Aorta (tissue), 5 donors: Measurements from ENCODE around the gene GPATCH8. TPM values are rescaled to one million over a fixed set of nuclear protein-coding genes. Genes with fewer than 3 reads are reported as not detected.

ENCODE experiments used
- ATAC-seq: fragments of 200-7000 bp; cut with Tn5 transposase; one replicate; pipeline ENCODE4 v1.9.1; 2022; ENCODE audit warnings: moderate library complexity; ENCODE audit not compliant: low FRiP score
- DNase-seq, 2 donors: peaks; one replicate each; pipeline ENCODE4 v3.0.0-alpha.2; 2020
- H3K27ac ChIP-seq, 2 donors: one replicate each; pipeline ENCODE4 v1.5.1; 2013; ENCODE audit warnings: low read length in 2 of 2, mild to moderate bottlenecking in 2 of 2, moderate library complexity in 2 of 2, control low read depth in 1 of 2, inconsistent platforms in 1 of 2, low read depth in 1 of 2
- H3K27me3 ChIP-seq, 2 donors: one replicate each; pipeline ENCODE4 v1.6.1; 2013; ENCODE audit warnings: control low read depth in 1 of 2, low read length in 1 of 2, mild to moderate bottlenecking in 1 of 2, moderate library complexity in 1 of 2; ENCODE audit not compliant: insufficient read depth in 2 of 2, control insufficient read depth in 1 of 2
- H3K36me3 ChIP-seq, 2 donors: one replicate each; pipeline ENCODE4 v1.6.1; 2013; ENCODE audit warnings: control low read depth in 1 of 2, low read length in 1 of 2, mild to moderate bottlenecking in 1 of 2; ENCODE audit not compliant: insufficient read depth in 2 of 2, control insufficient read depth in 1 of 2
- H3K4me1 ChIP-seq, 2 donors: one replicate each; pipeline ENCODE4 v1.6.1; 2013; ENCODE audit warnings: low read length in 2 of 2, control low read depth in 1 of 2, mild to moderate bottlenecking in 1 of 2, moderate library complexity in 1 of 2; ENCODE audit not compliant: insufficient read depth in 2 of 2, control insufficient read depth in 1 of 2
- H3K4me3 ChIP-seq, 2 donors: one replicate each; pipeline ENCODE4 v1.5.1; 2013; ENCODE audit warnings: low read length in 2 of 2, control low read depth in 1 of 2, mild to moderate bottlenecking in 1 of 2
- H3K9me3 ChIP-seq: one replicate; pipeline ENCODE4 v1.6.1; 2013; ENCODE audit warnings: mild to moderate bottlenecking, low read length; ENCODE audit not compliant: control insufficient read depth
- WGBS, 2 donors: extraction: QIAGEN DNeasy Blood & Tissue Kit; methylation state at CpG; one replicate each; pipeline ENCODE4 v1.1.7; 2013; 5-methylcytosine and 5-hydroxymethylcytosine counted together
- intact Hi-C, 2 donors: fragments of 100-400 bp; cut with DNase I; formaldehyde crosslinking; loops; one replicate each; pipeline versions ENCODE4 v1.14.2 to v1.15.0; 2022
- polyA plus RNA-seq, 2 donors: library from polyadenylated mRNA; stranded (reverse); fragments of 200-250 nt; gene quantifications; one replicate each; pipeline ENCODE4 v1.2.3, GENCODE V29; 2013
- total RNA-seq, 2 donors: library from RNA; stranded (reverse); fragmentation: NEBNext Ultra II Directional; extraction: Animal tissue kit (Norgen Biotek cat#: 25700); gene quantifications; one replicate each; pipeline ENCODE4 v1.2.1, GENCODE V29; 2021
- donor health status: healthy with polysubstance abuse.
- donor health status: Bipolar disorder and iron deficiency.
- donor health status: DM: no; HTN: no; CAD: no.
- donor health status: DM: no; HTN: no; CAD: no.
- donor health status: DM: yes; HTN: yes; CAD: no.

The GPATCH8 gene
- total and polyA plus RNA-seq, 4 donors: 4.9 to 56.5 (median 27.3) TPM

- H3K4me3 ChIP-seq: no peak overlapping the region
- 82 to 87% methylated on average over 6 of the region's 6 CpGs for WGBS, 2 donors
- no peak for DNase-seq
- no peaks in the 10 kb centered on the region for H3K27me3 ChIP-seq
- no peaks in the 10 kb centered on the region for H3K9me3 ChIP-seq
- no peak overlapping the region for H3K27ac ChIP-seq
- no peak for ATAC-seq
- H3K4me1 ChIP-seq: peaks cover 0 to 2% of the 10 kb centered on the region in 2 donors
- no peaks in the 10 kb centered on the region for H3K36me3 ChIP-seq
- intact Hi-C loops: no loop called here
These were observed 52.1 kb downstream of the GPATCH8 start for GRCh38 chr17:44451016-44451627.

DNA sequence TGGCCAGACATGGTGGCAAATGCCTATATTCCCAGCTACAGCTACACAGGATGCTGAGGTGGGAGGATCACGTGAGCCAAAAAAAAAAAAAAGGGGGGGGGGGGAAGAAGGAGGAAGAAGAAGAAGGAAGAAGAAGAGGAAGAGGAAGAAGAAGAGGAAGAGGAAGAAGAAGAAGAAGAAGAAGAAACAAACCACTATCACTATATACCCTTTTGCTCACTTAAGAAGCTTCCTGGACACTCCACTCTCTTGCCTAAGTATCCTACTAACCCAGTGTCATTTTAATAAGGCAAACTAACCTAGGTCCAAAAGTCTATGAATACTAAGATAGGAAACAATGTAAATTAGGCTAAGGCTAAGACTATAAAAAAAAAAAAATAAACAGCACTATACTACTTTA is 54.8 kb downstream of the GPATCH8 start:
- H3K36me3 ChIP-seq: no peaks in the 10 kb centered on the region
- 75 to 80% methylated on average over 1 of the region's 1 CpG for WGBS, 2 donors

GRCh38 chr17:44444735-44445105 is 58.5 kb downstream of the GPATCH8 start:
- ATAC-seq (no peak), DNase-seq (no peak)
- Histone ChIP-seq H3K36me3 (no peaks in the 10 kb centered on the region), H3K4me3 (no peak overlapping the region), H3K27me3 (no peaks in the 10 kb centered on the region), H3K27ac (no peak overlapping the region), H3K9me3 (no peaks in the 10 kb centered on the region), H3K4me1 (peaks cover 0 to 2% of the 10 kb centered on the region in 2 donors)
- 96% methylated on average over 6 of the region's 6 CpGs for WGBS, 2 donors
- intact Hi-C loops: no loop called here

More for the DNA sequence above, 54.8 kb downstream of the GPATCH8 start:
- ATAC-seq (no peak), DNase-seq (no peak)
- Histone ChIP-seq H3K9me3 (no peaks in the 10 kb centered on the region), H3K27me3 (no peaks in the 10 kb centered on the region), H3K27ac (no peak overlapping the region), H3K4me1 (peaks cover 0 to 2% of the 10 kb centered on the region in 2 donors), H3K4me3 (no peak overlapping the region)
- intact Hi-C loops: no loop called here

DNA sequence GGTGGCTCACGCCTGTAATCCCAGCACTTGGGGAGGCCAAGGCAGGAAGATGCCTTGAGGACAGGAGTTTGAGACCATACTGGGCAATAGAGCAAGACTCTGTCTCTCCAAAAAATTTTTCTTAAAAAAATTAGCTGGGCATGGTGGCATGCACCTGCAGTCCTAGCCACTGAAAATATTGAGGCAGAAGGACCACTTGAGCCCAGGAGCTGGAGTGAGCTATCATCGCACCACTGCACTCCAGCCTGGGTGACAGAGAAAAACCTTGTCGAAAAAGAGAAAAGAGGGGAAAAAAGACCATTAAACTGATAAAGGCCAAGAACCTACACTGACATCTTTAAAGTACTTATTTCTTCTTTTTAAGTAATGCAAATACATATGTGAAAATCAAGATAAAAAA is 60.4 kb downstream of the GPATCH8 start:
- Histone ChIP-seq H3K27me3 (no peaks in the 10 kb centered on the region), H3K4me3 (no peak overlapping the region), H3K27ac (no peak overlapping the region), H3K36me3 (no peaks in the 10 kb centered on the region), H3K4me1 (peaks cover 0 to 2% of the 10 kb centered on the region in 2 donors), H3K9me3 (no peaks in the 10 kb centered on the region)
- whole genome bisulfite sequencing, 2 donors: 96 to 97% methylated on average over 3 of the region's 3 CpGs
- no peak for DNase-seq
- no peak for ATAC-seq
- intact Hi-C loops: no loop called here

DNA sequence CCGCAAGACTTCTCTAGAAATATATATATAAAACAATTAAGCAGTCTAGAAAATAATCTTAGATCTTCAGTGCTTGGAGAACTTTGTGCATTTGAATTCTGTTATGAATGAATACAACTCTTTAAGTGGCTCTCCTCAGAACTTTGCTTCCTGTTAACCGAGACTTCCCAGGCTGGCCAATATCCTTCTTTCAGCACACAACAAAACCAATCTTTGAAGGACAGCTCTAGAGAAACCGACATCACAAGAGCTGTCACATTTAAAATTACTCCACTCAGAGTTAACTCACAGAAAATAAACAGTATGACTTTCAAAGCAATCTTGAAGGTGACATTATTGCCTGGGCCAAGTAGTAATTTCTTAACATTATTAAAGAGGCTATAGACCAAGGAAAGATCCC is 64.0 kb downstream of the GPATCH8 start:
- no peaks in the 10 kb centered on the region for H3K9me3 ChIP-seq
- peaks cover 0 to 2% of the 10 kb centered on the region in 2 donors for H3K36me3 ChIP-seq
- peaks cover 0 to 2% of the 10 kb centered on the region in 2 donors for H3K4me1 ChIP-seq
- no peak for DNase-seq
- no peak for ATAC-seq
- intact Hi-C loops: no loop called here
- no peak overlapping the region for H3K4me3 ChIP-seq
- H3K27me3 ChIP-seq: no peaks in the 10 kb centered on the region
- H3K27ac ChIP-seq: no peak overlapping the region
- WGBS, 2 donors: 66 to 67% methylated on average over 3 of the region's 3 CpGs

DNA sequence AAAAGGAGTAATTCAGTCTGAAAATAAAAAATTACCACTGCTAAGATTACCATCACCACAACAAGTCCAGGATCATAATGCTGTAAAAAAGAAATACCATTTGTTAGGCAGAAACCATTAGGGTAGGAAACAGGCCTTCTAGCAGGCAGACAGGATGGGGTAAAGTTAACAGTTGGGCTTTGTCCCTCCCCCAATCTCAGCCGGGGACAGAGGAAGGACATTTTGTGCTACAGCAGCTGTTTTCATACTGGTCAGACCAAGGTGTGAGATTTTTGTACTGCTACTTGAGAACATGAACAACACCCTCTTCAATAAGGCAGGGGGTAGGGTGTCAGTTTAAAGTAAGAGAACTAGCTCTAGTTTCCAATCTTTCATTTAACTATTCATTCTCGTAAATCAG is 64.6 kb downstream of the GPATCH8 start:
- intact Hi-C loops: no loop called here
- H3K36me3 ChIP-seq: peaks cover 0 to 2% of the 10 kb centered on the region in 2 donors
- no peak for ATAC-seq
- DNase-seq: no peak
- H3K27ac ChIP-seq: no peak overlapping the region
- no peaks in the 10 kb centered on the region for H3K27me3 ChIP-seq
- H3K4me1 ChIP-seq: peaks cover 0 to 2% of the 10 kb centered on the region in 2 donors
- no peak overlapping the region for H3K4me3 ChIP-seq
- no peaks in the 10 kb centered on the region for H3K9me3 ChIP-seq
- 42 to 46% methylated on average over 2 of the region's 2 CpGs for WGBS, 2 donors

GRCh38 chr17:44436336-44436735 is 66.9 kb downstream of the GPATCH8 start:
- no peaks in the 10 kb centered on the region for H3K9me3 ChIP-seq
- ATAC-seq (no peak), DNase-seq (no peak)
- peaks cover 0 to 2% of the 10 kb centered on the region in 2 donors for H3K4me1 ChIP-seq
- no peak overlapping the region for H3K4me3 ChIP-seq
- no peak overlapping the region for H3K27ac ChIP-seq
- H3K27me3 ChIP-seq: no peaks in the 10 kb centered on the region
- 55 to 67% methylated on average over 2 of the region's 2 CpGs for WGBS, 2 donors
- intact Hi-C loops: no loop called here
- H3K36me3 ChIP-seq: peaks cover 0 to 2% of the 10 kb centered on the region in 2 donors

DNA sequence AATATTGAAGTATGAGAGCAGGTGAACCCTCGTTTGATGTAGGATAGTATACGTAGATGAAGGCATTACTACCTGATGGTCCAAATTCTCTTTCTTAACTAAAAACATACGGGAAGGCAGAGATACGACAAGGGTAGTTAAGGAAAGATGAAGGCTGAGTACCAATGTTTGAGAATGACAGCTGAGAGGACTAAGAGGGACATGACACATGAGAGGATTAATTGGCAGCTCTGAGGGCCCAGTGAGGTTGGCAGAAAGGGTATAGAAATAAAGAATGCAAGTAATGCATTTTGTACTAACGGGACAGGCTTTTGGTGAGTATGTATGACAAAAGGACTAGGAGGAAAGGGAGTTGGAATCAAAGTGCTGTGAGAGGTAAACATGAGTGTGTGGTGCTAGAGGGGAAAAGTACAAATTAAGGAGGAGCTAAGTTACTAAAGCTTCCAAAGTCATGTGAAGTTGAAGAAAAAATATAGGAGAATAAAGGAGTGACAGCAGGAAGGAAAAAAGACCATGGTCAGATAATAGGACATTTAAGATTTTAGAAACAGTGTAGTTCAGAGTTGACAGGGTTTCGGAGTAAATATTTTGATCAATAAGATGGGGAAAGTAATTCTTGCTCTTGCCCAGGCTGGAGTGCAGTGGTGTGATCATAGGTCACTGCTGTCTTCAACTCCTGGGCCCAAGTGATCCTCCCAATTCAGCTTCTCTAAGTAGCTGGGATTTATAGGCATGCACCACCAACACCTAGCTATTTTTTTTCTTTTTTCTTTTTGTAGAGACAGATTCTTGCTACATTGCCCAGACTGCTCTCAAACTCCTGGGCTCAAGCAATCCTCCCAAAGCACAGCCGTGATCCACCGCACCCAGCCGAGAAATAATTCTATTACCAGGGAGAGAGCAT is 70.7 kb downstream of the GPATCH8 start:
- Histone ChIP-seq H3K4me1 (peaks cover 0 to 2% of the 10 kb centered on the region in 2 donors), H3K27ac (no peak overlapping the region), H3K27me3 (no peaks in the 10 kb centered on the region), H3K36me3 (peaks cover 0 to 2% of the 10 kb centered on the region in 2 donors), H3K9me3 (no peaks in the 10 kb centered on the region), H3K4me3 (no peak overlapping the region)
- WGBS, 2 donors: 89 to 92% methylated on average over 9 of the region's 9 CpGs
- intact Hi-C loops: no loop called here
- DNase-seq: no peak
- no peak for ATAC-seq
